HG02798 (cell line): ENCODE data around the gene PANK4.

Experiments
- ATAC-seq: cut with Tn5 transposase; IDR thresholded peaks from one replicate; pipeline ENCODE4 v1.9.1; 2021; ENCODE audit warnings: mild to moderate bottlenecking; ENCODE audit not compliant: unreplicated experiment, poor library complexity

PANK4 gene

DNA sequence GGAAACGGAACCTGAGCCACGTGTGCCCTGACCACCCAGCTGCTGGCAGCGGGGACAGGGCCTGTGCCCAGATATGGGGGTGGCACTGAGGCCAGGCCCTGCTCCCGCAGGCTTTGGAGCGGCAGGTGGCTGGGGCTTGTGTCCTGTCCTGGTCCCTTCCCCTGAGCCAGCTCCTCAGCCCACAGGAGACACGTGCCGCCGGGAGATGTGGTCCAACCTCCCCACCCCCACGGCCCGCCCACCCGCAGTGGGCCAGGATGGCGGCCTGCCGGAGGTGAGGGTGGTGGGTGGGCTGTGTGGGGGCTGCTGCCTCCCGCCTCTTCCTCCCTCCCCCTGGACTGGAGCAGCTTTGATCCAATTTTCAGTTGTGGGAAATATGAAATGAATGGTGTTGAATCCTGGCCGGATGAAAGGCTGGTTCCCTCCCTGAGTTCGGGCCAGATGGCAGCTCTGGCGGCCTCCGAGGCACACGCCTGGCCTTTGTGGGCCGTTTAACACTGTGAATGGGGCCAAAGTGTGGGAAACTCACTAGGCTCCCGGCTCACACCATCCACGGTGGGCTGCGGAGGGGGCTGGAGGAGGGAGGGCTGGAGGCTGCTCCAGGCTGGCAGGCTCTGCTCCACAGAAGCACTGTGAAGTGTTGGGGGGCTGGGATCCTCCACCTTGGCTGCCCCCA, 6.2 kb upstream of the PANK4 start:
- no peak for ATAC-seq

DNA sequence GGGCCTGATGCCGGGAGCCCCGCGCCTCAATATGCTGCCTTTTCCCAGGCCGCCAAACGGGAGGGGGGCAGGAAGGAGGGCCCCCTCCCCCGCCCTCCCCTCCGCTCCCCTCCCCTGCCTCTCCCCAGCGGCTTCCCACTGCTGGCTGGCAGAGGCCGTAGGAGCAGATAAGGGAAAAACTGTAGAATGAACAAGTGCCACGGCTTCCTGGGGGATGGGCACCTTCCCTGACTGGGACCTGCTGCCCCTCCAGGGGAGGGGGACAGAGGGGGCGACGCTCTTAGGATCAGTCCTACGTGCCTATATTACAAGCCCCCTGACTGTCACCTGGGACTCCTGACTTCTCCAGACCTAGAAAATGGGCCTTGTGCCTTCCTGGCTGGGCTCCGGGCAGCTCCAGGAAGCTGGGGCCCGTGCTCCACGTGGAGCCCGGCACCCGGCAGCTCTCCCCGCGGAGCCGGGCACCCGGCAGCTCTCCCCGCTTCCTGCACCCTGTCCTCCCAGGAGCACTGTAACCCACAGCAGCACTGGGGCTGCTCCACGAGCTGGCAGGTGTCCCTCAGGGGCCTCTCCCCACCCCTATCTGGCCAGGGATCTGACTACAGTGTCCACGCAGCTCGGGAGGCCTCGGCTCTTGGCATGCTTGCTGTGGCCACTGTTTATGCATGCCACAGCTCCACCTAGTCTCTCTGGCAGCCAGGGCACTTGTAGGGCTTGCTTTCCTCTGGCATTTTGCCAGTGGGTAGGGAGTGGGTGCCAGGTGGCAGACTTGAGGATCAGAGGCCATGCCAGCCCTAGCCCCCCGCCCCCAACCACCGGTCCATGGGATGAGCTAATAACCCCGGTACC, 4.3 kb upstream of the PANK4 start:
- no peak for ATAC-seq

DNA sequence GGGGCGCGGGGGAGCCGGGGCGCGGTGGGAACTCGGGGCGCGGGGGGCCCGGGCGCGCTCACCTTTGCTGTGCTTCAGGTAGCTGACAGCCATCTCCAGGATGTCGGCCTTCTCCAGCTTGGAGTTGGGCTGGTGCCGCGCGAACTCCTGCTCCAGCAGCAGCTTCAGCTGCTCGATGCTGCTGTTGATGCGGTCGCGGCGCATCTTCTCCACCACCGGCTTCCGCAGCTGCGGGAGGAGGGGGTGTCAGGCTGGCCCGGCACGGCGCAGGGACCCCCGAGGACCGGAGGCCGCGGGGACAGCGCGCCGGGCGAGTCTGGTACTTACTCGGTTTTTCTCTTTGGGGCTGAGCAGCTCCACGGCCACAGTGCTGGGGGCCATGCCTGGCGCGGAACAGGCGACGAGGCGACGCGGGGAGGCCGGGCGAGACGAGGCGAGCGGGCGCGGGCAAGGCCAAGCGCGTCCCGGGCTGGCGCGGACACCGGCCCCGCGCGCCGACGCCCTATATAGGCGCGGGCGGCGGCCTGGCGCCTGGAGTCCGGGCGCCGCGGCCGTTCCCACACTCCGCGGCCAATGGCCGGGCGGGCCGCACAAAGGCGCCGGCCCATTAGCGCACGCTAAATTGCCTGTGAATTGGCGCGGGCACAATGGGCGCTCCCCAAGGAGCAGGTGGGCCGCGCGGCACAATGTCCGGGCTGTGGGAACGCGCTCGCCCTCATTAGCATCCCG, 3.6 kb upstream of the PANK4 start, which contains the start of gene HES5:
Gene HES5, minus strand, starts transcription at position 480 of the 729 bp plus-strand sequence. Its CDS starts 99 bp downstream, at position 381.
- no peak for ATAC-seq

DNA sequence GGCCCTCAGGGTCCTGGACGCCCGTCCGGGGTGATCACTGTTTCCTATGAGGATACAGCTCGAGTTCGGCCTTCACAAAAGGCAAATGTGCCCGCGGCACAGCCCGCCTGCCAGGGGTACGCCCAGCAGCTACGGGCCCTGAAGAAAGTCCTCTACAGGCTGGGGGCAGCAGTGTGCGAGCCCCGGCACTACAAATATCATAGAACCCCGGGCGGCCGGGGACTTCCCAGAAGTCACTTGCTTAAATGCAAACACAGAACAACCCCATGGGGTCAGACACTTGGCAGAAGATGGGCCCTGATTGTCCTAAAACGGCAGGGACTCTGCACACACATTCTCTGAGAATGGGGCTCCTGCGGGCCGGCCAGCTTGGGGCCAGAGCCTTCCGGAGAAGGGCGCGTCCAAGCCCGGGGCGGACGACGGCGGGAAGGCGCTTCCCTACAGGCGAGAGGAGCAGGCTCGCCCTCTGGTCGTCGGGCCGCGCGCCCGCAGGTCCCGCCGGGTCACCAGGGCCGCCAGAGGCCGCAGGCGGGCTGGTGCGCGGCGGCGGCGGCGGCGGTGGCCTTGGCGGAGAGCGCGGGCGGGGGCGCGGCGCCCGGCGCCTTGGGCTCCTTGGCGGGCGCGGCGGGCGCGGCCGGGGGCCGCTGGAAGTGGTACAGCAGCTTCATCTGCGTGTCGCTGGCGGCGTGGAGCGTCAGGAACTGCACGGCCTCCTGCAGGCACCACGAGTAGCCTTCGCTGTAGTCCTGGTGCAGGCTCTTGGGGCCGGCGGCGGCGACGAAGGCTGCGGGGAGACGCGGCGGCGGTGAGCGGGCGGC, 2.8 kb upstream of the PANK4 start:
- ATAC-seq: no peak

DNA sequence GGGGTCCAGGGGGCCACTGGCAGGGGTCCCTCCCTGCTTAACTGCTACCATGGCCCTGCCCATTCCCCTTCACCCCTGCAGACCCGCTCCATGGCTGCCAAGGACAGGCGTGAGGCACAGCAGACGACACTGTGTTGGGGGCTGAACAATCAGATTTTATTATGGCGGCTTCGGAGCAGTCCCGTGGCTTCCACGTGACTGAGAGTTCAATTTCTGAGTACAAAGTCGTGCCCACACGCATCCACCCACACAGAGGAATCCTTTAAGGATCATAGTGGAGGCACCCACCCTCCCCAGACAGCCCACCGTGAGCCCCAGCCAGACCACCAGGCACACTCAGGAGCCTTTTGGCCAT, 2.2 kb upstream of the PANK4 start:
- no peak for ATAC-seq

DNA sequence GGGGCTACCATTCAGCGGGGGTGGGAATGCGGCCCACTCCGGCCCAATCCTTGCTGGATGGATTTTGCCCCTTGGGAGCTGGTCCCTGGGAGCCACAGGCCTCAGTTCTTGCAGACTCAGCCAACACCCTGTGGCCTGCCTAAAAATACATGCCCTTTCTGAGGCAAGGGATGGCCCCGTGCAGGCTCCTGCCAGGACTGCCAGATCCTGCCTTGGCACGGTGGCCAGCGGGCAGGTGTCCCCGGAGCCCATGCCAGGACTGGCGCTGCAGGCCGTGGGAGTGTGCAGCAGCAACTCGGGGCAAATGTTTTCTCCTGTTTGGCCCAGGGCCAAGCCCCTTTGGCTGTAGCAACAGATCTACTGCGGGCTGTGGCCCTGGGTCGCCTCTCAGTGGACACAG, 1.6 kb upstream of the PANK4 start:
- no peak for ATAC-seq

DNA sequence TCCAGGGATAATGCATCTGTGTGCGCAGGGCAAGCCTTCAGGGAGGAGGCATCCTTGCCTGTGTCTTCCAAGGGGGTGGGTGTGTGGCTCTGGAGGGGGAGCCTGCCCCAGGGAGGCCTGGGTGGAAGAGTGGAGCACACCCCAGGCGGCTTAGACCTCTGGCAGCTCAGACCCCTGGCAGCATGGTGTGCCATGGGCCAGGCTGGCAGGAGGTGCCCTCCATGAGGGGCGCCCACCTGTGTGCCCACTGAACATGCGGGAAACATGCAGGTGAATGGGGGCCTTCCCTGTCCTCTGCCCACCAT, 1.1 kb upstream of the PANK4 start:
- ATAC-seq: no peak

DNA sequence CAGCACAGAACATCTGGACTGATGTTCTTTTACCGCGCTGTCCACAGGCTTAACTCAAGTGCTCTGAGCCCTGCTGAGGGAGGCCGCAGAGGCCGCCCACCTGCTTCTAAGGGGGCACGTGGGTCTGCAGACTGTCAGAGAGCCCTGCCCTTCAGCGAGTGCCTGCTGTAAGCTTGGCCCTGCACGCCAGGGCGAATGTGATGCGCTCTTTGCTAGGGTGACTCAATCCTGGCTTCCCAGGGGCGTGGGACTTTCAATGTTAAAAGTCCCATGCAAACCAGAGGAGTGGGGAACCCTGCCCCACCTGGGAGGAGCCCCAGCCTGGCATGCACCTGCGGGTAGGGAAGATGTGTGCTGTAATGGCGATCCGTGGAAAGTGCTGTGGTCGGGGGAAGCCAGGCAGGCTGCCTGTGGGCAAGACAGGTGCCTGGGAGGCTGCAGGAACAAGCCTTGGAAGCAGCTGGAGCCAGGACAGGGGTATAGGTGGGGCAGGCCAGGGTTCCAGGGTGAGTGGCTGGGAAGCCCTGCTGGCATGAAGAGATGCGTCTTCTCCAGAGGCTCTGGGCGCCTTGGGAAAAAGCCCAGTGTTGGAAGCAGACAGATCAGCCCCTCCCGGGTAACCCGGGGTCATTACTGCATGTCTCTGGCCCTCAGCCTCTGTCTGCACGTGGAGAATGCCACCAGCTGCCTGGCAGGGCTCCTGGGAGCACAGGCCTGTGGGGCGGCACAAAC, 594 bp upstream of the PANK4 start:
- peak; percentile 18 for ATAC-seq

DNA sequence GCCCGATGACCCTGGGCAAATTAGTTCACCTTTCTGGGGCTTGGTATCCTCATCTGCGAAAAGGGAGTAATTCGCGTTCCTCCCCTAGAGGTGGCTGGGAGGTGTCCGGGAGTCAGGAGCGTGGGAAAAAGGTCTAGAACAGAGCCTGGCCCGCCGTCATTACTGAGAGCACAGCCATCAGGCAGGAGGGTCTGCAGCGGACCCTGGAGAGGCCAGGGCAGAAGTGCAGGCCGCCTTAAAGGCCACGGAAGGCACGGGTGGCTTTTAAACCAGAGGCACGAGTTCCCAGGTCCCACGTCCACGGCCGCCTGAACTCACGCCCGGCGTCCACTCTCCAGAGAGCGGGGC, 850 bp downstream of the PANK4 start:
- ATAC-seq: no peak

DNA sequence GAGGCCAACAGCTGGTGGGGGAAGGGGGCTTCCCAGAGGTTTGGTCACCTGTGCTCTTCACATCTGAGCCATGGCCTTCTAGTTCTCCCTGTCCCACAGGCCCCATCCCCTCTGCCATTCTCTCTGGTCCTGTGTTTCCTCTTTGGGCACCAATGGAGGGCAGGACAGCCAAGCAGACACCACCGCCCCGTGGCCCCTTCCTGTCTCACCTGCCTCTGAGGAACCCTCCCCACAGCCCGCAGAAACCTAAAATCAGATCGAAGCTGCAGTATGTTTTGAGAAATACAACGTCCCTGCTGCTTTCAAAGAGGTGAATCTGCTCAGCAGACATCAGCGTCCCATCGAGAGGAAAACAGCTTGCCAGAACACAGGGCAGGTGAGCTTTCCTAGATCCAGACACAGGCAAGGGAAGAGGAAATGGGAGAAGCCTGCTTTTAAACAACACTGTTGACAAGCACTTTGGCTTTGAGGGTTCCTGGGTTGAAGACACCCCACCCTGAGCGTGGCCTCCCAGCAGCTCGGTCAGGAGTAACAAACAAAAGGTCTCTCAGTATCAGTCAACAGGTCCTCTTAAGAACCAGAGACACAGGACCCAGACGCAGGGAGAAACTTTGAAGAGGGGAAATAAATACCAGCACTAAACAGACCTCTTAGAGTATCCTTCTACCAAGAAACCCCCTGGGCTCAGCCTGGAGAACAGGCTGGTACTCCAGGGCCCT, 2.3 kb downstream of the PANK4 start:
- ATAC-seq: no peak

DNA sequence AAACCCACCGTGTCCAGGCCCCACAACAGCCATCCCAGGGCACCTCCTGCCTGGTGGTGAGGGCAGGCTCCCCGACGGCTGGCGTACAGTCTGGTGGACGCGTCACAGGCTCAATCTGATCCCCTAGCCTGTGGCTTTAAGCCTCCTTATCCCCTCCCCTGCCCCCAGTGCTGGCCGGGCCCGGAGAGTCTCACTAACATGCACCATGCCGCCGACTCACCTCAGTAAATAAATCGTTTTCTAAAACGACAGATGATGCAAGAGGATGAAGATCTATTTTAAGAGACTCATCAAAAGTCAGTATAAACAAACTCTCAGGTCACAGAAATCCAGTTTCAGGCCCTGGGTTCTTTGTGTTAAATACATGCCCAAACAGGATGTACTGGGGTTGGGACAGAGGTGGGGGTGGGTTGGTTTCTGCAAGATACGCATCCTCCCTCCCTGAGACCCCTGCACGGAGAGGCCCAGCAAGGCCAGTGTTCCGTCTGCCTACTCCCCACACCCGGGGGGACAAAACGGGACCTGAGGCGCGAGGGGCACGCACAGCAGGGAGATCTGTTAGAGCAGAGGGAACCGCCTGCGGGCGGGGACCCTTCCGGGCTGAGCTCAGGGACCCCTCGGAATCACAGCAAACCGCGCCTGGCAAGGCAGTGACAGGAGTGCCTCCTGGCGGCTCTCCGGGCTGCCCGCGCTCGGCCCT, 3.1 kb downstream of the PANK4 start:
- ATAC-seq: no peak

DNA sequence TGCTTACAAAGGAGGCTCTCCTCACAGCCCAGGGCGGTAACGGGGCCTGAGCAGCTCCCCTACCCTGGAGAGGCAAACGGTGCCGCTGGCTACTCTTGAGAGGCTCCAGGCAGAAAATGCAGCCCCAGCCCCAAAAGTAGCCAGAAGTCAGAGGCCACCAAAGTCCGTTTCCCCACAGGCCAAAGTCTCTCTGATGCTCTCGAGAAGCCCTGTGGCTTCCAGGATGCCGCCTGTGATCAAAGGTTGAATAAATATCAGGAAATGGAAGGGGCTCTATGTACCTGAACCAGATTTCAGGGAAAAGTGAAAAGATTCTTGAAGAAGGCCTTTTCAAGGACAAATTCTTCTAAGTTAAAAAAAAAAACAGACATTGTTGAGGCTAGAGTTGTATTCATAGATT, 4.2 kb downstream of the PANK4 start:
- ATAC-seq: no peak

DNA sequence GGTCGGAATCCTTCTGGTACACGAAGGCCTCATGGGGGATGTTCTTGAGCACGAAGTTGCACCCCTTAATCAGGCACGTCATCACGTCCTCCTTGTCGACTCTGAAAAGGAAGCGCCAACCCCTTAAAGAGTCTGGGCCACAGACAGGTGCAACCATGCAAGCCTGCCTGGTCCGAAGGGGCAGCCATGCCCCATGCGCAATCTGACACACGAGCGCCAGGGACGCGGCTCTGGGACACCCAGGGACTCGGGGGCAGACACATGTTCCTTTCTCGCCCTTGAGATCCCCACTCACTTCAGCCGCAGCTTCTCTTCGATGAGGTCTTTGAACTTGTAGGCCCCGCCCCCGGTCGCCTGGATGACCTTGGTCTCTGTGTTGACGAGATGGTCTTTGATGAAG, 5.6 kb downstream of the PANK4 start:
- no peak for ATAC-seq

DNA sequence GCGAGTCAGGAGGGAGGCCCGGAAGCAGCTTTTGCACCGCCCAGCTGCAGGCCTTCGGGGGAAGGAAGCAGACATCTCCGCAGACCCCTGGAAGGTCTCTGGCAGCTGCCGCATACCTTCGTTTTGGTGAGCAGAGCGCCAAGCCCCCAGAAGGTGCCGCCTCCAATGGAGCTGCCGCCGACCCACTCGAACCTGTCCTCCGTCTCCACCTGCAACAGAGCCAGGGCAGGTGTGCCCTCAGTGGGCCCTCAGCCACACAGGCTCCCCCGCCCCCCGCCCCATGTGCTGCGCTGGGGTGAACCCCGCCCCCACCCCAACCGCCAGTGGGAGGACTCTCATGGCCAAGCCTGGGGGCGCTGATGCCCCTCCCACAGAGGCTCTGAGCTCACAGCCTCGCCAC, 6.2 kb downstream of the PANK4 start:
- ATAC-seq: no peak

DNA sequence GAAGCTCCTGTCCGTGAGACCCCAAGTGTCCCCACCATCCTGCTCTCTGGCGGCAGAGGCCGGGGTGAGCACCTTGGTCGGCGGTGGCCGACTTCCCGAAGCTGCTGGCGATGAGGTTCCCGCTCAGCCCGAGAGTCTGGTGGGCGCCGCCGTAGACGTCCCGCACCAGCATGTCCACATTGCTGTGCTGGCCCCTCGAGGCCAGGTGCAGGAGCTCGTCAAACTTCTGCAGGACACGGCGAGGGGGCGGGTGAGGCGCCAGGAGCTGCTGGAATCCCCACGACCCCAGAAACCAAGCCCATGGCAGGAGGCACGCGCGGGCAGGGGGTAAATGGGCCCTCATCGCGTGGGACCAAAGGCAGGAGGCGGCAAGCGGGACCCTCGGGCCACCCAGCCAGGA, 6.7 kb downstream of the PANK4 start:
- no peak for ATAC-seq

DNA sequence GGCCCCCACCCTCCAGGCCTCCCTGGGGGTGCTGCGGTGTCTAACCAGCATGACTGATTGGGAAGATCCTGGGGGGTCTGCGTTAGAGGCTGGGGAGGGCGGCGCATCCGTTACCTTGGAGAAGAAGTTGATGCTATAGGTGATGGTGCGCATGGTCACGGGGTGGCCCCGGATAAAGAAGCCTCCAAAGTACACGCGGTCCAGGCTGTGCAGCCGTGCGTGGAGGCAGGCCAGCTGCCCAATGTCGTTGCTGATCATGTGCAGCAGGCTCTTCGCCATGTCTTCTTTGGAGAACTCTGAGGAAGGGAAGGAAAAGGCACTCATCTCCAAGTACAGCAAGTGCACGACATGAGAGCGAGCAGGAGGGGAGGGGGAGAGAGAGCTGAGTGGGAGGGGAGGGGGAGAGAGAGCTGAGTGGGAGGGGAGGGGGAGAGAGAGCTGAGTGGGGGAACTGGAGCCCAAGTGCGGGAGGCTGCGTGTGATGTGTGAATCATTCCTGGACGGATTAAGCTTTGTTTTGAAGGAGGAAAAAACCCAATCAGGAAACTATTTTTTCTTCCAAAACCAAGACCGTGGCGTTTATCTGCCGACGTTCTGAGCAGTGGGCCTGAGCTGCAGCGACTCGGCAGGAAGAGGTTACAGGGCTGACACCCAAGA, 7.2 kb downstream of the PANK4 start:
- ATAC-seq: no peak

DNA sequence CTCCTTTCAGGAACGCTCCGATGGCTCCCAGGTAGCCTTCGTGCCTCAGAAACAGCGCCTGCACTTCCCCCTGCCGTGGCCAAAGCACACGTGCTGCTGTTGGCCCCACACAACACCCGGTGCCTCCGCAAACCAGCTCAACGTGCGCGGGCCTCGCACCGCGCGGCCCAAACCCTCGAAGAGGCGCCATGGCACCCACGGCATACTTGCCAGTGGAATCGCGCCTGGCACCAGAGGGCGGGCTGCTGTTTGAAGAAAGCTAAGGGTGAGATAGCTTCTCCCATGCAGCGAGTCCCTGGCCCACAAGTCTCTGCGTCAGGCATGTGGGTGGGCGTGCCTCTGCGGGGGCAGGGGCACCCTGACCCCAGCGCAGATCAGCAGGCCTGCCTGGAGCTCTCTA, 7.9 kb downstream of the PANK4 start:
- no peak for ATAC-seq

DNA sequence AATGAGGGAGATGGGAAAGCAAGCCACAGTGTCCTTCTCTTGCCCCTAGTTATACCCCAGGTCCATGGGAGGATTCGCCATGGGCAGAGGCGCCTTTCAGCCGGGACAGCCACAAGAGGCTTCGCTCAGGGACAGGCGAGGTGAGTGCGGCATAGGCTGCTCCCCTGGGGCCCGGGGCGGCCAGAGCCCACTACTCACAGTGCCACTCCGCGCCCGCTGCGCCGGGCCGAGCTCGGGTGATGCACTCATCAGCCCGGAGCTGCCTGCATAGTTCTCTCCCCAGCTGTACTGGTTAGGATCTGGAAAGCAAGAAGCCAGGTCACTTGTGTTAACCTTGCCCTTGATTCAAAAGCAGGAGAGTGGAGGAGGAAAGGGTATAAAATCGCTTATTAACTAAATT, 8.4 kb downstream of the PANK4 start:
- ATAC-seq: no peak
